ENCODE data around the gene NCOR1. TPM values are rescaled to one million over a fixed set of nuclear protein-coding genes. Genes with fewer than 3 reads are reported as not detected.
A peak's percentile ranks its signal among the peaks of the same experiment; 100 is the strongest.

Gene NCOR1
- total and polyA plus RNA-seq, 9 of the 15 experiments (the other 6 are each of a cell fraction or from before 2014, with no cell fraction given) = 20.2 to 66.5 (median 50.9) TPM

GRCh38 chr17:15999974-16000827 lies 215.1 kb downstream of the NCOR1 start:
- H3K4me3 ChIP-seq = peak overlapping the region; percentile 84
- peaks cover 8 to 15% of the 10 kb centered on the region in 2 experiments; a peak in 2 of 5 replicates for H3K4me1 ChIP-seq (replicated peaks in 1 of 2; ENCODE audit: control insufficient read depth in 2 of 2, insufficient read depth in 2 of 2, low read length in 2 of 2)
- CTCF ChIA-PET (ENCODE audit: low intra/inter-chr PET ratio) = interaction anchor here (0.7 to 2.1 kb wide), 2 partner anchors 55 to 172 kb away, joined by 3 to 12 read pairs; partner anchors contain the start of gene ADORA2B
- WGBS (ENCODE audit: insufficient coverage, low coverage, missing lambda C conversion rate) = 0% methylated on average over 14 of the region's 64 CpGs
- BruUV-seq (replicated peaks) = no TSS peak
- peak overlapping the region; percentile 76 to 97 for H3K9ac ChIP-seq (ENCODE audit: insufficient read depth in 1 of 2, low read depth in 2 of 2, low read length in 2 of 2)
- H3K27ac ChIP-seq (ENCODE audit: extremely low read depth, low read depth, low read length) = peak overlapping the region; percentile 85
- peak overlapping the region; percentile 91 for H2AFZ ChIP-seq (ENCODE audit: low read depth, low read length)
- H3K4me2 ChIP-seq (ENCODE audit: insufficient read depth, low read length) = peak overlapping the region; percentile 79
- DNase-seq (ENCODE audit: extremely low read depth in 1 of 4, low spot score in 3 of 4) (peak in 1 of 4 experiments; percentile 45), ATAC-seq (peak; percentile 68), FAIRE-seq (peak; percentile 32)
- POLR2A ChIA-PET = interaction anchor here (0.6 to 2.1 kb wide), 6 partner anchors 9 to 55 kb away, joined by 3 to 14 read pairs (median 4); partner anchors contain the start of gene ADORA2B
- intact Hi-C loops (cut with micrococcal nuclease) = loop anchor here (10.0 kb wide), 1 partner anchor 215 kb away; the partner anchor contains the start of genes NCOR1 and PIGL
- H3K9me1 ChIP-seq (ENCODE audit: control insufficient read depth, insufficient read depth, low read length) = no peaks in the 10 kb centered on the region
- no peaks in the 10 kb centered on the region for H3K27me3 ChIP-seq (ENCODE audit: control insufficient read depth in 2 of 2, insufficient read depth in 2 of 2, low read length in 2 of 2)
- in situ Hi-C loops (cut with MboI) = loop anchor here (10.0 kb wide), 1 partner anchor 55 kb away; the partner anchor contains the start of gene ADORA2B
- H3K9me3 ChIP-seq (replicated peaks; ENCODE audit: control insufficient read depth, insufficient read depth, low read depth, low read length) = peaks cover 10% of the 10 kb centered on the region
- H4K20me1 ChIP-seq (replicated peaks; ENCODE audit: control insufficient read depth, insufficient read depth, low read length) = no peaks in the 10 kb centered on the region
- H3K36me3 ChIP-seq (ENCODE audit: control insufficient read depth, insufficient read depth, low read length) = peaks cover 45% of the 10 kb centered on the region
- H3K79me2 ChIP-seq (ENCODE audit: control insufficient read depth, insufficient read depth, low read length) = peaks cover 31% of the 10 kb centered on the region
- TF ChIP-seq, protein P1, sequence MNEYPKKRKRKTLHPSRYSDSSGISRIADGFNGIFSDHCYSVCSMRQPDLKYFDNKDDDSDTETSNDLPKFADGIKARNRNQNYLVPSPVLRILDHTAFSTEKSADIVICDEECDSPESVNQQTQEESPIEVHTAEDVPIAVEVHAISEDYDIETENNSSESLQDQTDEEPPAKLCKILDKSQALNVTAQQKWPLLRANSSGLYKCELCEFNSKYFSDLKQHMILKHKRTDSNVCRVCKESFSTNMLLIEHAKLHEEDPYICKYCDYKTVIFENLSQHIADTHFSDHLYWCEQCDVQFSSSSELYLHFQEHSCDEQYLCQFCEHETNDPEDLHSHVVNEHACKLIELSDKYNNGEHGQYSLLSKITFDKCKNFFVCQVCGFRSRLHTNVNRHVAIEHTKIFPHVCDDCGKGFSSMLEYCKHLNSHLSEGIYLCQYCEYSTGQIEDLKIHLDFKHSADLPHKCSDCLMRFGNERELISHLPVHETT (CRISPR knock-in tag; conservative IDR thresholded peaks at IDR 0.05 in 1 of 2, IDR thresholded peaks at IDR 0.05 in 1 of 2) = peak in 1 of 2 experiments; percentile 68; a peak in 2 of 4 replicates
- TF ChIP-seq RBBP5 (IDR thresholded peaks at IDR 0.05; ENCODE audit: borderline replicate concordance, insufficient read depth, low read length, poor library complexity, severe bottlenecking) (peak; percentile 72), PHB (CRISPR knock-in tag; IDR thresholded peaks at IDR 0.05) (no peak), ZNF75A (CRISPR knock-in tag; IDR thresholded peaks at IDR 0.05) (no peak), CHD4 (IDR thresholded peaks at IDR 0.05; ENCODE audit: insufficient read depth, insufficient replicate concordance, low read depth, low read length, poor library complexity, severe bottlenecking) (no peak), MYBL2 (IDR thresholded peaks at IDR 0.05; ENCODE audit: low read depth) (no peak), MYBL2 (CRISPR knock-in tag; IDR thresholded peaks at IDR 0.05; ENCODE audit: borderline replicate concordance) (no peak), SMARCA4 (IDR thresholded peaks at IDR 0.05) (no peak)
- TF ChIP-seq, protein P2, sequence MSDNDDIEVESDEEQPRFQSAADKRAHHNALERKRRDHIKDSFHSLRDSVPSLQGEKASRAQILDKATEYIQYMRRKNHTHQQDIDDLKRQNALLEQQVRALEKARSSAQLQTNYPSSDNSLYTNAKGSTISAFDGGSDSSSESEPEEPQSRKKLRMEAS (CRISPR knock-in tag; IDR thresholded peaks at IDR 0.05) = no peak
- TF ChIP-seq, protein P3, sequence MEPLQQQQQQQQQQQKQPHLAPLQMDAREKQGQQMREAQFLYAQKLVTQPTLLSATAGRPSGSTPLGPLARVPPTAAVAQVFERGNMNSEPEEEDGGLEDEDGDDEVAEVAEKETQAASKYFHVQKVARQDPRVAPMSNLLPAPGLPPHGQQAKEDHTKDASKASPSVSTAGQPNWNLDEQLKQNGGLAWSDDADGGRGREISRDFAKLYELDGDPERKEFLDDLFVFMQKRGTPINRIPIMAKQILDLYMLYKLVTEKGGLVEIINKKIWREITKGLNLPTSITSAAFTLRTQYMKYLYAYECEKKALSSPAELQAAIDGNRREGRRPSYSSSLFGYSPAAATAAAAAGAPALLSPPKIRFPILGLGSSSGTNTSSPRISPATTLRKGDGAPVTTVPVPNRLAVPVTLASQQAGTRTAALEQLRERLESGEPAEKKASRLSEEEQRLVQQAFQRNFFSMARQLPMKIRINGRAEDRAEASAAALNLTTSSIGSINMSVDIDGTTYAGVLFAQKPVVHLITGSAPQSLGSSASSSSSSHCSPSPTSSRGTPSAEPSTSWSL (CRISPR knock-in tag; IDR thresholded peaks at IDR 0.05; ENCODE audit: borderline replicate concordance) = no peak
